Transverse colon (tissue), 4 donors: ENCODE data around the gene AKR1C8. TPM values are rescaled to one million over a fixed set of nuclear protein-coding genes. Genes with fewer than 3 reads are reported as not detected.

Experiments used
- DNase-seq: peaks from one replicate; pipeline ENCODE4 v3.0.0-alpha.2; 2019
- H3K27ac ChIP-seq, 4 donors: fragments of 200-600 bp; sonication (generic); 2 replicates each; pipeline ENCODE4 v1.5.1; 2016 to 2018; ENCODE audit warnings: inconsistent platforms in 4 of 4
- H3K27me3 ChIP-seq: fragments of 200-600 bp; sonication (generic); 2 replicates; pipeline ENCODE4 v1.5.1; 2017; ENCODE audit warnings: inconsistent platforms
- H3K36me3 ChIP-seq, 4 donors: fragments of 200-600 bp; sonication (generic); 2 replicates each; pipeline ENCODE4 v1.5.1; 2017 to 2019; ENCODE audit warnings: inconsistent platforms in 4 of 4
- H3K4me1 ChIP-seq, 4 donors: fragments of 200-600 bp; sonication (generic); 2 replicates each; pipeline ENCODE4 v1.5.1; 2017 to 2020; ENCODE audit warnings: inconsistent platforms in 4 of 4
- H3K4me3 ChIP-seq, 4 donors: fragments of 200-600 bp; sonication (generic); 1 replicate in 1 of 4; 2 replicates in 3 of 4; pipeline versions ENCODE4 v1.5.1 to v1.6.1; 2017 to 2019; ENCODE audit warnings: inconsistent platforms in 4 of 4
- H3K9me3 ChIP-seq, 2 donors: fragments of 200-600 bp; sonication (generic); 2 replicates each; pipeline ENCODE4 v1.5.1; 2017 to 2019; ENCODE audit warnings: inconsistent platforms in 2 of 2
- CTCF ChIP-seq, 5 experiments: fragments of 200-600 bp in 3 of 5; fragments of 450-650 bp in 2 of 5; sonication (generic) in 3 of 5; IDR thresholded peaks; 1 replicate in 2 of 5; 2 replicates in 3 of 5; pipeline ENCODE4 v1.5.1; 2016 to 2017; ENCODE audit warnings: antibody characterized with exemption in 5 of 5, inconsistent platforms in 3 of 5, mild to moderate bottlenecking in 2 of 5, moderate library complexity in 1 of 5
- EP300 ChIP-seq: sonication (generic); formaldehyde crosslinking; IDR thresholded peaks from one replicate; pipeline ENCODE4 v1.6.1; 2017; ENCODE audit warnings: antibody characterized with exemption, low read depth
- POLR2A ChIP-seq: fragments of 450-650 bp; IDR thresholded peaks from one replicate; pipeline ENCODE4 v1.6.1; 2016; ENCODE audit warnings: antibody characterized with exemption, mild to moderate bottlenecking, moderate library complexity
- POLR2AphosphoS5 ChIP-seq, 3 donors: sonication (generic); formaldehyde crosslinking; IDR thresholded peaks; one replicate each; pipeline ENCODE4 v1.6.1; 2016; ENCODE audit warnings: antibody characterized with exemption in 3 of 3
- WGBS, 2 donors: methylation state at CpG; one replicate each; pipeline ENCODE4 v1.1.5; 2018; ENCODE audit warnings: low coverage in 1 of 2; 5-methylcytosine and 5-hydroxymethylcytosine counted together
- in situ Hi-C, 4 donors: fragments of 200-750 bp; cut with MboI; loops; one replicate each; pipeline versions ENCODE4 v1.15.0 to v1.15.1; 2017; ENCODE audit warnings: low sequenced_read_pairs in 3 of 4, low pct_ligation_motif_present in 1 of 4, low pct_unique_long_range_greater_than_20kb in 1 of 4
- intact Hi-C: fragments of 100-400 bp; cut with DNase I; formaldehyde crosslinking; loops from one replicate; pipeline ENCODE4 v1.15.1; 2023; ENCODE audit warnings: low total_unique reads
- total RNA-seq, 4 donors: library from RNA; depleted of rRNA; stranded (reverse); fragments of >200 nt; gene quantifications; one replicate each; pipeline ENCODE4 v1.1.0, GENCODE V29; 2016

AKR1C8 gene
- total RNA-seq, 4 donors from 2014 or later: 1.4 TPM; not detected in 3

- no peaks in the 10 kb centered on the region for H3K9me3 ChIP-seq
- H3K4me3 ChIP-seq: no peak overlapping the region
- TF ChIP-seq POLR2A (no peak), CTCF (IDR thresholded peaks at IDR 0.05) (no peak), POLR2AphosphoS5 (IDR thresholded peaks at IDR 0.05) (no peak), EP300 (no peak)
- intact Hi-C loops (no loop called here), in situ Hi-C loops (no loop called here)
- H3K4me1 ChIP-seq: no peaks in the 10 kb centered on the region
- no peak for DNase-seq
- H3K27ac ChIP-seq: no peak overlapping the region
- H3K36me3 ChIP-seq: peaks cover 0 to 21% (median 9%) of the 10 kb centered on the region in 4 donors
- 43% methylated on average over 3 of the region's 3 CpGs for WGBS, 2 donors
- no peaks in the 10 kb centered on the region for H3K27me3 ChIP-seq
Measured at GRCh38 chr10:5108658-5109416, 76.1 kb downstream of the AKR1C8 start.

- TF ChIP-seq POLR2A: peak; percentile 19
- no peak for TF ChIP-seq POLR2AphosphoS5 (IDR thresholded peaks at IDR 0.05)
- no peak overlapping the region for H3K4me3 ChIP-seq
- no peaks in the 10 kb centered on the region for H3K9me3 ChIP-seq
- intact Hi-C loops (no loop called here), in situ Hi-C loops (no loop called here)
- no peaks in the 10 kb centered on the region for H3K4me1 ChIP-seq
- H3K27ac ChIP-seq: no peak overlapping the region
- no peak for DNase-seq
- no peaks in the 10 kb centered on the region for H3K27me3 ChIP-seq
- peaks cover 0 to 23% (median 10%) of the 10 kb centered on the region in 4 donors for H3K36me3 ChIP-seq
- 47 to 57% methylated on average over 3 to 8 of the region's 8 CpGs for WGBS, 2 donors
Measured at GRCh38 chr10:5107860-5108526, 77.0 kb downstream of the AKR1C8 start.

GRCh38 chr10:5106553-5106952, 78.4 kb downstream of the AKR1C8 start:
- no peak for DNase-seq
- Histone ChIP-seq H3K4me3 (no peak overlapping the region), H3K27me3 (no peaks in the 10 kb centered on the region), H3K27ac (no peak overlapping the region), H3K36me3 (peaks cover 0 to 28% (median 10%) of the 10 kb centered on the region in 4 donors), H3K9me3 (no peaks in the 10 kb centered on the region), H3K4me1 (no peaks in the 10 kb centered on the region)
- intact Hi-C loops (no loop called here), in situ Hi-C loops (no loop called here)
- WGBS, 2 donors: 84% methylated on average over 1 of the region's 1 CpG; no CpG with 5 or more reads in 1 of the 2 donors
- TF ChIP-seq POLR2A: no peak
- TF ChIP-seq POLR2AphosphoS5 (IDR thresholded peaks at IDR 0.05): no peak
- no peak for TF ChIP-seq EP300
- no peak for TF ChIP-seq CTCF (IDR thresholded peaks at IDR 0.05)

- no peak for DNase-seq
- no peak overlapping the region for H3K4me3 ChIP-seq
- H3K27ac ChIP-seq: no peak overlapping the region
- in situ Hi-C loops: no loop called here
- H3K4me1 ChIP-seq: no peaks in the 10 kb centered on the region
- peaks cover 0 to 32% (median 10%) of the 10 kb centered on the region in 4 donors for H3K36me3 ChIP-seq
- H3K9me3 ChIP-seq: no peaks in the 10 kb centered on the region
- H3K27me3 ChIP-seq: no peaks in the 10 kb centered on the region
- TF ChIP-seq CTCF (IDR thresholded peaks at IDR 0.05): no peak
- intact Hi-C loops: no loop called here
- WGBS, 2 donors: 86 to 100% methylated on average over 1 of the region's 1 CpG
Measured at GRCh38 chr10:5105626-5106025, 79.3 kb downstream of the AKR1C8 start.

Other genes with a start within 250 kb of the AKR1C8 start
- 10 to 100 TPM in 3 of 4 donors, 1 to 10 TPM in 1; 3.0 to 20.5 (median 14.2) TPM for gene AKR1C1, start 221.7 kb downstream of the AKR1C8 start, total RNA-seq
- gene AKR1C2, start 181.3 kb downstream of the AKR1C8 start, total RNA-seq: 10 to 100 TPM; 43.0 to 72.7 (median 53.7) TPM
- gene AKR1C3, start 90.7 kb downstream of the AKR1C8 start, total RNA-seq: 100 to 1,000 TPM; 164 to 634 (median 415) TPM
- not detected for gene AKR1C4, start 11.7 kb upstream of the AKR1C8 start, total RNA-seq
- gene UCN3, start 179.8 kb upstream of the AKR1C8 start, total RNA-seq: 1 to 10 TPM in 2 of 4 donors, not detected in 2; 1.6 to 1.7 TPM
- gene TUBAL3, start 219.7 kb upstream of the AKR1C8 start, total RNA-seq: 10 to 100 TPM in 3 of 4 donors, under 1 TPM in 1; 0.40 to 78.1 (median 49.0) TPM
- 100 to 1,000 TPM in 3 of 4 donors, 10 to 100 TPM in 1; 90.0 to 311 (median 289) TPM for gene NET1, start 227.4 kb upstream of the AKR1C8 start, total RNA-seq